Glomerular visceral epithelial cell (primary cell): ENCODE measurements around the gene ME1.
"Not testable (repeated sequence)": the region's sequence is repeated elsewhere in the genome, so short reads cannot be mapped to it uniquely, and the experiment has no call there.

ENCODE experiments used
- DNase-seq: peaks from one replicate; pipeline ENCODE4 v3.0.0-alpha.2; 2016; ENCODE audit errors: extremely low spot score

ME1 gene

GRCh38 chr6:83431545-83432155 is 799 bp upstream of the ME1 start:
- no peak for DNase-seq

- peak; percentile 54 for DNase-seq
These were observed 817 bp downstream of the ME1 start for GRCh38 chr6:83429857-83430610.

- DNase-seq: no peak
These were observed 1.6 kb downstream of the ME1 start for GRCh38 chr6:83429269-83429668.

GRCh38 chr6:83424392-83425018 is 6.3 kb downstream of the ME1 start:
- no peak for DNase-seq

DNA sequence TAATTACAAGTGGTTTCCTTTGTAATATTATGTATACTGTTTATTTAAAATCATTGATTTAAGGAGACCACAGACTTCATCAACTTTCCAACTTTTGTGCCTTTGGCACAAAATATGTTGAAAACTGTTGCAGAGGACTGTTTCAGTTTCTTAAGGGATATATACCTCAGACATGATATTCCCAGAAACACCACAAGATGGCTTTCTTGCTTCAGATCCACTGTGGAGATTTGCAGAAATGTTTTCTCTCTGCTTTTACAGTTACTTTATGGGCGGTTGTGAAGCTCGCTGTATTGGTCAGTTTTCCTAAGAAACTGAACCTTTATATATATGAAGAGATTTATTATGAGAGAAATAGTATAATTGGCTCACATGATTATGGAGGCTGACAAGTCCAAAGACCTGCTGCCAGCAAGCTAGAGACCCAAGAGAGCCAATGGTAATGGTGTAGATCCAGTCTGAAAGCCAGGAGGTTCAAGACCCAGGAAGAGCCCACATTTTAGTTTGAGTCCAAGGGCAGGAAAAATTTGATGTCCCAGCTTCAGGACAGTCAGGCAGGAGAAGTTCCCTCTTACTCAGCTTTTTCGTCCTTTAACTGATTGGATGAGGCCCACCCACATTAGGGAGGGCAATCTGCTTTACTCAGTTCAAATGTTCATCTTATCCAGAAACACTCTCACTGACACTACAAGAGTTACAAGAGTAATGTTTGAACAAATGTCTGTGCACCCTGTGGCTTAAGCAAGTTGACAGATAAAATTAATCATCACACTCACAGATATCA is 12.8 kb downstream of the ME1 start:
- peak; percentile 51 for DNase-seq

DNA sequence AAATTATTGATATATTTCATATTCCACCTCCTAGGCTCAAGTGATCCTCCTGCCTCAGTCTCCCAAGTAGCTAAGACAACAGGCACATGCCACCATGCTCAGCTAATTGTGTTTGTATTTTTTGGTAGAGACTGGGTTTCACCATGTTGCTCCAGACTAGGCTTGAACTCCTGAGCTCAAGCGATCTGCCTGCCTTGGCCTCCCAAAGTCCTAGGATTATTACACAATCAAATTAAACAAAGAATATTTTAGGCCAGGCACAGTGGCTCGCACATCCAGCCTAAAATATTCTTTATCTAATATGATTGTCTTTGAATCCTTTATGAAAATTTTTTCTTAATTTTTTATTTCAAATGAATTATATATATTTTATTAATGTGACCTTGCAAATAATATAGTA is 17.8 kb downstream of the ME1 start:
- no peak for DNase-seq

GRCh38 chr6:83411731-83412130 is 19.1 kb downstream of the ME1 start:
- DNase-seq: no peak

GRCh38 chr6:83403191-83403590 is 27.7 kb downstream of the ME1 start:
- no peak for DNase-seq

GRCh38 chr6:83389606-83390005 is 41.2 kb downstream of the ME1 start:
- DNase-seq: no peak

DNA sequence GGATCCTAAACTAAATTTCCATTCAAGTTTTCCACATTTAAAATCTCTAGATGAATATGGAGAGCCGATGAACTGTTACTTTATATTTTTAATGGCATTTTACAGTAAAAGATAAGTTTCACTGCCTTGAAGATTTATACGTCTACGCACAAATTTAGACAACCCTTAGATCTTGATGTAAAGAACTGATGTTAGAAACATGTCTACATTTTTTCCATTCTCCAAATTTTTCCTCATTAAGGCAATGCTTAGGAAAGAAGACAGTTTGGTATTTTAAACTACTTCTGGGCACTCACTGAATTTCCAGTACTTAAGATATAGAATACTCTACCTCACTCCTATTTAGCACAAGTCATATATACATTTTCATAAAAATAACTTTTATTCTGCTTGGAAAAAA is 45.4 kb downstream of the ME1 start:
- DNase-seq: no peak

- DNase-seq: no peak
These were observed 46.1 kb downstream of the ME1 start for GRCh38 chr6:83384751-83385150.

- DNase-seq: no peak
These were observed 48.9 kb downstream of the ME1 start for GRCh38 chr6:83381949-83382348.

DNA sequence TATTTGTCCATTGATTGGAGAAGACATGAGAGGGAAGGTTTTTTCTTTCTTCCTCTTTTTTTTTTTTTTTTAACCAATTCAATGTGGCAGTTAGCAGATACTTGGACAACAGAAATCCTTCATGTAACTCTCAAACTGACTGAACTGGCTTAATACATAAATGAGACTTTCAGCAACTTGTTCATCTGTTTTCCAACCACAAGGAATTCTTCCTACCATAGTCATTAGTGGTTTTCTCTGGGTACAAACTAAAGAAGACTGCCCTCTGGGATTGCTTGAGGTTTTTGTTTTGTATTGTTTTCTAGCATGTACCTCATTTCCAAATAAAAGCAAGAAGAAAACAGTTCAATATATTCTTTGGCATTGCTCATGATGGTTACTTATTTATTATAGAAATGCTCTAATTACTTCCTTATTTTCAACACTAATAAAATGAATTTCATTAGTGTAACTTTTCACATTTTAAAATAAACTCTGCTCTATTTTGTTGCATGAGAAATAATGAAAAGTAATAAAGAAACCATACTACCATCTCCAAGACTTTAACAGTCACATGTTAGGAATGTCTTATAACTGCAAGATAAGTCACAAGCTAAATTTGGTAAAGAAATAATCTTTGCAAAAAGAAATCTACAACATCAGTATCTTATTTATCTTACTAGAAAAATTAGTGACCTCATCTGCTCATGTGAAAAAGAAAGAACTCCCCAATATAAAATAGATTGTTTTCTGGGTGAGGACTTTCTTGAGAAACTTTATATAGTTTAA is 52.0 kb downstream of the ME1 start:
- peak; percentile 45 for DNase-seq

GRCh38 chr6:83371423-83371822 is 59.4 kb downstream of the ME1 start:
- peak; percentile 5 for DNase-seq

DNA sequence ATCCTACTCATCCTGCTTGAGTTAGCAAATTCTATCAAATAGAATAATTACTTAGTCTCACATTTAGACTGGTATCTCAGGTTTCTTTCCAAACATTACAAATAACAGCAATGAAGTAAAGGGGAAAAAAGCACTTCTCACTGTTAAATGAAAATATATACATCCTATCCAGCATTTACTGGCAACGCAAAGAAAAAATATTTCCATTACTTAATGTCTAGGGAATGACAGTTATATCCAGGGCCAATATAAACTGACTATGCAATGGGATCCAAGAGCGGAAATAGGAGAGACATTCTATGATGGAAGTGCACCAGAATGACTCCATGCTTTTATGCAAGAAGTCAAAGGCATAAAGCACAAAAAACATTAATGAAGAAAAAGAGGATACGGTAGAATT is 60.3 kb downstream of the ME1 start:
- no peak for DNase-seq

DNA sequence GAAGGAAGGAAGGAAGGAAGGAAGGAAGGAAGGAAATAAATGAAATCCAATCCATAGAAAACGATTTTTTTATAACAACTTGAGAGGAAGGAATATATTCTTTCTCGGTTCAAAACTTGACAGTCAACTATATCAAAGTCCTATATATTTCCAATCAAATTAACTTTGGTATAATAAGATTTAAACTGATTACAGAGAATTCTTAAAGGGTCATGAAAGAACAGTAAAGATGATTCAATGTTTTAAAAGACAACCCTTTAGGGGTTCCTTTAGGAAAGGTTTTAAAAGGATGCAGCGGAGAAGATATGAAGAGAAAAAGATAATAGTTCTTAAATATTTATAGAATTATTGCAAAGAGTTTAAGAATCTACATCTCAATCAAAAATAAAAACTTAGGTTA is 61.2 kb downstream of the ME1 start:
- DNase-seq: no peak

DNA sequence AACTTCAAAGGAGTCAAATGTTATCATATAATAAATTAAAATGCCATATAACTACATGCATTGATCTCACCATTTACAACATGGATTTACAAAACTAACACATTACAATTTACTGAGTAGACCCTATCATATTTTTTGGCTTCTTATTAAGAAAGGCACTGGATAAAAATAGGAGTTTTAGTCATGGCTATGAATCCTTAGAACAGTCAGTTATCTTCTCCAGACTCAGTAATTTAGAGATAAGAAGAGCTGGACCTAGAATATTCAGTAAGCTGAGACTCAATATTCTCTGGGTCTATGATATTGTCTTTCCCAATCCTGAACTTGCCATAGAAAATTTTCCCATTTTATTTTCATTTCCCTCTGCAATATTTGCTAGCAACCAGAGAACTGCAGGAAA is 62.3 kb downstream of the ME1 start:
- DNase-seq: no peak

GRCh38 chr6:83367104-83367503 is 63.7 kb downstream of the ME1 start:
- DNase-seq: no peak

- no peak for DNase-seq
These were observed 64.9 kb downstream of the ME1 start for GRCh38 chr6:83365931-83366330.

DNA sequence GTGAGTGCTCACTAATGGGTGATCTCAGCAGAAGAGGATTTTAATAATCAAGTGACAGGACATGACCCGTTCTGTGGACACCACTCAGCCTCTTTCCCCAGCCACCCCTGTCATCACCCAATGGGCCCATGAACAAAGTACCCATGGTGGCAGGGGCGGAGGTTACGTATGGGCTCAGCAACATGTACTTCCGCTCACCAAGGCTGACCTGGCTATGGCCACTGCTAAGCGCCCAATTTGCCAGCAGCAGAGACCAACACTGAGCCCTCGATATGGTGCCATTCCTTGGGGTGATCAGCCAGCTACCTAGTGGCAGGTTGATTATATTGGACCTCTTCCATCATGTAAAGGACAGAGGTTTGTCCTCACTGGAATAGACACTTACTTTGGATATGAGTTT is 68.5 kb downstream of the ME1 start:
- not testable (repeated sequence) for DNase-seq

- DNase-seq: no peak
These were observed 71.2 kb downstream of the ME1 start for GRCh38 chr6:83359638-83360037.

GRCh38 chr6:83354747-83355146 is 76.1 kb downstream of the ME1 start:
- no peak for DNase-seq
